CD1c-positive myeloid dendritic cell (primary cell): ENCODE results near the gene BGN.

Source experiments
- DNase-seq: peaks from one replicate; pipeline ENCODE4 v3.0.0-alpha.2; 2016; ENCODE audit errors: extremely low spot score

The BGN gene

GRCh38 chrX:153482376-153483015 lies 12.3 kb upstream of the BGN start:
- DNase-seq: no peak

GRCh38 chrX:153485396-153486080 lies 9.2 kb upstream of the BGN start:
- no peak for DNase-seq

- DNase-seq: no peak
These were observed 8.6 kb upstream of the BGN start for GRCh38 chrX:153486171-153486570.

GRCh38 chrX:153487590-153488071 lies 7.1 kb upstream of the BGN start:
- DNase-seq: no peak

GRCh38 chrX:153488231-153488914 lies 6.4 kb upstream of the BGN start:
- no peak for DNase-seq

GRCh38 chrX:153490217-153490930 lies 4.4 kb upstream of the BGN start:
- no peak for DNase-seq

GRCh38 chrX:153491351-153491914 lies 3.3 kb upstream of the BGN start:
- DNase-seq: no peak

GRCh38 chrX:153491918-153492317 lies 2.9 kb upstream of the BGN start:
- no peak for DNase-seq

GRCh38 chrX:153492543-153492942 lies 2.2 kb upstream of the BGN start:
- no peak for DNase-seq

- no peak for DNase-seq
These were observed 1.7 kb upstream of the BGN start for GRCh38 chrX:153493085-153493484.

- DNase-seq: no peak
These were observed 719 bp upstream of the BGN start for GRCh38 chrX:153494061-153494460.

- no peak for DNase-seq
These were observed 577 bp downstream of the BGN start for GRCh38 chrX:153495362-153495751.

- no peak for DNase-seq
These were observed 1.3 kb downstream of the BGN start for GRCh38 chrX:153495903-153496589.

GRCh38 chrX:153496590-153496959 lies 1.8 kb downstream of the BGN start:
- no peak for DNase-seq

- no peak for DNase-seq
These were observed 3.7 kb downstream of the BGN start for GRCh38 chrX:153498453-153498852.

- no peak for DNase-seq
These were observed 4.6 kb downstream of the BGN start for GRCh38 chrX:153499341-153499740.

- DNase-seq: no peak
These were observed 5.1 kb downstream of the BGN start for GRCh38 chrX:153499876-153500275.

GRCh38 chrX:153500676-153501280 lies 6.0 kb downstream of the BGN start:
- no peak for DNase-seq

GRCh38 chrX:153501530-153501929 lies 6.8 kb downstream of the BGN start:
- DNase-seq: no peak

GRCh38 chrX:153502131-153502530 lies 7.4 kb downstream of the BGN start:
- DNase-seq: no peak

- DNase-seq: no peak
These were observed 8.0 kb downstream of the BGN start for GRCh38 chrX:153502796-153503195.
